Measurements from ENCODE around the gene PSMD7.

Gene PSMD7

GRCh38 chr16:74296432-74297144, at the start of gene PSMD7:
Gene PSMD7, plus strand, starts transcription at chr16:74296814. Its CDS starts 101 bp downstream, at chr16:74296915.
- DNase-seq, result peak; percentile 83

GRCh38 chr16:74249254-74249653, 47.4 kb upstream of the PSMD7 start:
- no peak for DNase-seq

GRCh38 chr16:74249846-74250245, 46.8 kb upstream of the PSMD7 start:
- DNase-seq, result no peak

GRCh38 chr16:74252329-74252728, 44.3 kb upstream of the PSMD7 start:
- no peak for DNase-seq

- DNase-seq, result no peak
These were observed 43.3 kb upstream of the PSMD7 start for GRCh38 chr16:74253161-74253938.

GRCh38 chr16:74257061-74257460, 39.6 kb upstream of the PSMD7 start:
- no peak for DNase-seq

- no peak for DNase-seq
These were observed 35.5 kb upstream of the PSMD7 start for GRCh38 chr16:74261068-74261467.

- DNase-seq, result no peak
These were observed 31.8 kb upstream of the PSMD7 start for GRCh38 chr16:74264811-74265210.

GRCh38 chr16:74268372-74268782, 28.2 kb upstream of the PSMD7 start:
- no peak for DNase-seq

GRCh38 chr16:74271872-74272271, 24.7 kb upstream of the PSMD7 start:
- no peak for DNase-seq

GRCh38 chr16:74275031-74275636, 21.5 kb upstream of the PSMD7 start:
- no peak for DNase-seq

GRCh38 chr16:74275711-74276110, 20.9 kb upstream of the PSMD7 start:
- DNase-seq, result no peak

GRCh38 chr16:74277974-74278373, 18.6 kb upstream of the PSMD7 start:
- DNase-seq, result no peak

GRCh38 chr16:74279266-74279665, 17.3 kb upstream of the PSMD7 start:
- DNase-seq, result no peak

GRCh38 chr16:74279805-74280204, 16.8 kb upstream of the PSMD7 start:
- no peak for DNase-seq

- DNase-seq, result no peak
These were observed 16.2 kb upstream of the PSMD7 start for GRCh38 chr16:74280448-74280847.

GRCh38 chr16:74281300-74281699, 15.3 kb upstream of the PSMD7 start:
- DNase-seq, result no peak

- DNase-seq, result no peak
These were observed 12.9 kb upstream of the PSMD7 start for GRCh38 chr16:74283716-74284115.

GRCh38 chr16:74288065-74288464, 8.5 kb upstream of the PSMD7 start:
- DNase-seq, result no peak

- no peak for DNase-seq
These were observed 6.3 kb upstream of the PSMD7 start for GRCh38 chr16:74290356-74290755.

- no peak for DNase-seq
These were observed 5.4 kb upstream of the PSMD7 start for GRCh38 chr16:74291176-74291575.

- no peak for DNase-seq
These were observed 4.9 kb upstream of the PSMD7 start for GRCh38 chr16:74291577-74292208.

- no peak for DNase-seq
These were observed 546 bp upstream of the PSMD7 start for GRCh38 chr16:74296104-74296431.
